Measurements from ENCODE around the gene FAM168A. TPM values are rescaled to one million over a fixed set of nuclear protein-coding genes. Genes with fewer than 3 reads are reported as not detected.

The FAM168A gene
- total and polyA plus RNA-seq, 9 of the 15 experiments (the other 6 are each of a cell fraction or from before 2014, with no cell fraction given): 0.44 to 7.2 (median 2.9) TPM

- no TSS peak for BruUV-seq (replicated peaks)
- Histone ChIP-seq H3K4me3 (no peak overlapping the region), H3K79me2 (ENCODE audit: control insufficient read depth, insufficient read depth, low read length) (no peaks in the 10 kb centered on the region), H3K36me3 (ENCODE audit: control insufficient read depth, insufficient read depth, low read length) (no peaks in the 10 kb centered on the region), H3K4me1 (replicated peaks in 1 of 2; ENCODE audit: control insufficient read depth in 2 of 2, insufficient read depth in 2 of 2, low read length in 2 of 2) (no peaks in the 10 kb centered on the region), H3K9me1 (ENCODE audit: control insufficient read depth, insufficient read depth, low read length) (no peaks in the 10 kb centered on the region), H4K20me1 (replicated peaks; ENCODE audit: control insufficient read depth, insufficient read depth, low read length) (no peaks in the 10 kb centered on the region), H3K9ac (ENCODE audit: insufficient read depth in 1 of 2, low read depth in 2 of 2, low read length in 2 of 2) (no peak overlapping the region), H2AFZ (ENCODE audit: low read depth, low read length) (no peak overlapping the region), H3K9me3 (replicated peaks; ENCODE audit: control insufficient read depth, insufficient read depth, low read depth, low read length) (no peaks in the 10 kb centered on the region), H3K27me3 (ENCODE audit: control insufficient read depth in 2 of 2, insufficient read depth in 2 of 2, low read length in 2 of 2) (peaks cover 6 to 8% of the 10 kb centered on the region in 2 experiments; a peak in 3 of 5 replicates), H3K4me2 (ENCODE audit: insufficient read depth, low read length) (no peak overlapping the region), H3K27ac (ENCODE audit: extremely low read depth, low read depth, low read length) (no peak overlapping the region)
- in situ Hi-C loops (cut with MboI) (no loop called here), intact Hi-C loops (cut with micrococcal nuclease) (no loop called here)
- POLR2A ChIA-PET: interaction anchor here (0.6 to 1.2 kb wide), 4 partner anchors 12 to 291 kb away, joined by 3 to 4 read pairs (median 3); no protein-coding TSS in a partner anchor
- CTCF ChIA-PET (ENCODE audit: low intra/inter-chr PET ratio): interaction anchor here (0.6 kb wide), 1 partner anchor 255 kb away, joined by 3 read pairs; no protein-coding TSS in a partner anchor
- no peak for DNase-seq (ENCODE audit: extremely low read depth in 1 of 4, low spot score in 3 of 4)
- ATAC-seq: no peak
- FAIRE-seq: no peak
- 0% methylated on average over 1 of the region's 1 CpG for whole genome bisulfite sequencing (ENCODE audit: insufficient coverage, low coverage, missing lambda C conversion rate)
- TF ChIP-seq ZNF398 (CRISPR knock-in tag; IDR thresholded peaks at IDR 0.05): no peak
- TF ChIP-seq ZBTB33 (CRISPR knock-in tag; IDR thresholded peaks at IDR 0.05): no peak
- no peak for TF ChIP-seq TGIF2 (CRISPR knock-in tag; IDR thresholded peaks at IDR 0.05)
- TF ChIP-seq DACH1 (IDR thresholded peaks at IDR 0.05; ENCODE audit: partially characterized antibody): no peak
- no peak for TF ChIP-seq SNIP1 (IDR thresholded peaks at IDR 0.05; ENCODE audit: low read depth)
- no peak for TF ChIP-seq RB1 (IDR thresholded peaks at IDR 0.05; ENCODE audit: low read depth)
- no peak for TF ChIP-seq PTBP1 (IDR thresholded peaks at IDR 0.05; ENCODE audit: low read depth, low read length)
- TF ChIP-seq MCM5 (IDR thresholded peaks at IDR 0.05; ENCODE audit: low read depth): no peak
- TF ChIP-seq SLC30A9 (CRISPR knock-in tag; IDR thresholded peaks at IDR 0.05): no peak
- TF ChIP-seq PHF8 (IDR thresholded peaks at IDR 0.05; ENCODE audit: borderline replicate concordance, low read length): no peak
- no peak for TF ChIP-seq ZNF764 (CRISPR knock-in tag; IDR thresholded peaks at IDR 0.05; ENCODE audit: low read depth)
- TF ChIP-seq MXD1 (CRISPR knock-in tag; IDR thresholded peaks at IDR 0.05; ENCODE audit: borderline replicate concordance, poor library complexity, severe bottlenecking): no peak
- TF ChIP-seq ZNF274 (IDR thresholded peaks at IDR 0.05; ENCODE audit: borderline replicate concordance, low read depth, low read length): no peak
- TF ChIP-seq EGR1 (conservative IDR thresholded peaks at IDR 0.05): no peak
- no peak for TF ChIP-seq DPF2 (IDR thresholded peaks at IDR 0.05)
- TF ChIP-seq MLLT1 (IDR thresholded peaks at IDR 0.05): no peak
- no peak for TF ChIP-seq U2AF1 (optimal IDR thresholded peaks at IDR 0.05; ENCODE audit: low read depth, low read length)
- TF ChIP-seq ZNF347 (CRISPR knock-in tag; IDR thresholded peaks at IDR 0.05; ENCODE audit: low read depth): no peak
Measured at GRCh38 chr11:73458201-73458600, 139.7 kb downstream of the FAM168A start.
